K562 (cell line): ENCODE data around the gene PHF19. TPM values are rescaled to one million over a fixed set of nuclear protein-coding genes. Genes with fewer than 3 reads are reported as not detected.

Experiments
- ATAC-seq: fragments of 200-7000 bp; cut with Tn5 transposase; 3 replicates; pipeline ENCODE4 v1.9.1; 2020; ENCODE audit warnings: moderate library complexity
- BruUV-seq: library from RNA; stranded (reverse); fragments of 400-500 nt; replicated peaks from 2 replicates; lab custom pipeline; 2021; lab: Mats Ljungman, UMichigan
- CTCF ChIA-PET: fragments of 300-600 bp; formaldehyde crosslinking; extraction: SDS; loops from one replicate; lab custom pipeline; 2021; ENCODE audit warnings: low intra/inter-chr PET ratio; lab: Yijun Ruan, JAX
- POLR2A ChIA-PET: fragments of 300-600, 350-650 bp; sonication (Branson Sonifier 250); formaldehyde crosslinking; extraction: SDS; loops from one replicate; lab custom pipeline; 2021; ENCODE audit warnings: antibody characterized with exemption, inconsistent platforms; lab: Yijun Ruan, JAX
- DNase-seq, 4 experiments: peaks; one replicate each; pipeline versions ENCODE4 v3.0.0 to v3.0.0-alpha.2; 2011 to 2018; ENCODE audit warnings: low spot score in 3 of 4, mixed read lengths in 3 of 4; ENCODE audit errors: extremely low read depth in 1 of 4
- FAIRE-seq: peaks from 2 replicates; lab custom pipeline; 2011; peaks lifted over from hg19 to GRCh38; lab: Jason Lieb, UNC
- H2AFZ ChIP-seq: 2 replicates; pipeline ENCODE4 v1.6.0; 2011; ENCODE audit warnings: low read depth, low read length, control low read depth, inconsistent platforms
- H3K27ac ChIP-seq: fragments of 200-600 bp; 3 replicates; pipeline ENCODE4 v1.8.0; 2011; ENCODE audit warnings: low read depth, mild to moderate bottlenecking, control low read depth, inconsistent platforms, low read length, moderate library complexity, mixed read lengths; ENCODE audit errors: extremely low read depth
- H3K27me3 ChIP-seq, 2 experiments: fragments of 300-600 bp in 1 of 2; 2 replicates in 1 of 2; 3 replicates in 1 of 2; pipeline versions ENCODE4 v1.6.0 to v1.8.0; 2011; ENCODE audit warnings: inconsistent platforms in 2 of 2, low read length in 2 of 2, mild to moderate bottlenecking in 1 of 2, mixed read lengths in 1 of 2, moderate library complexity in 1 of 2; ENCODE audit not compliant: control insufficient read depth in 2 of 2, insufficient read depth in 2 of 2
- H3K36me3 ChIP-seq: fragments of 300-600 bp; 3 replicates; pipeline ENCODE4 v1.8.0; 2011; ENCODE audit warnings: mild to moderate bottlenecking, low read length, inconsistent platforms; ENCODE audit not compliant: control insufficient read depth, insufficient read depth
- H3K4me1 ChIP-seq, 2 experiments: fragments of 200-600 bp in 1 of 2; replicated peaks in 1 of 2; 2 replicates in 1 of 2; 3 replicates in 1 of 2; pipeline versions ENCODE4 v1.5.1 to v1.8.0; 2011; ENCODE audit warnings: inconsistent platforms in 2 of 2, low read length in 2 of 2, mild to moderate bottlenecking in 1 of 2, mixed read lengths in 1 of 2, moderate library complexity in 1 of 2; ENCODE audit not compliant: control insufficient read depth in 2 of 2, insufficient read depth in 2 of 2
- H3K4me2 ChIP-seq: 2 replicates; pipeline ENCODE4 v1.6.1; 2011; ENCODE audit warnings: low read length, control low read depth, inconsistent platforms, mixed read lengths; ENCODE audit not compliant: insufficient read depth
- H3K4me3 ChIP-seq: fragments of 200-600 bp; sonication (generic), shearing (Covaris generic); 2 replicates; pipeline ENCODE4 v1.5.1; 2016; ENCODE audit warnings: control low read depth, inconsistent platforms
- H3K79me2 ChIP-seq: fragments of 200-600 bp; 3 replicates; pipeline ENCODE4 v1.8.0; 2011; ENCODE audit warnings: low read length, inconsistent platforms; ENCODE audit not compliant: control insufficient read depth, insufficient read depth
- H3K9ac ChIP-seq, 2 experiments: 2 replicates each; pipeline versions ENCODE4 v1.6.0 to v1.6.1; 2011; ENCODE audit warnings: low read depth in 2 of 2, low read length in 2 of 2, control low read depth in 1 of 2, inconsistent platforms in 1 of 2, mild to moderate bottlenecking in 1 of 2, mixed read lengths in 1 of 2; ENCODE audit not compliant: insufficient read depth in 1 of 2
- H3K9me1 ChIP-seq: one replicate; pipeline ENCODE4 v1.6.0; 2011; ENCODE audit warnings: inconsistent platforms, mild to moderate bottlenecking, low read length, moderate library complexity; ENCODE audit not compliant: control insufficient read depth, insufficient read depth
- H3K9me3 ChIP-seq: replicated peaks from 2 replicates; pipeline ENCODE4 v1.5.1; 2011; ENCODE audit warnings: low read depth, low read length, inconsistent platforms; ENCODE audit not compliant: control insufficient read depth, insufficient read depth
- H4K20me1 ChIP-seq: replicated peaks from 2 replicates; pipeline ENCODE4 v1.6.1; 2011; ENCODE audit warnings: low read length, inconsistent platforms, mixed read lengths; ENCODE audit not compliant: control insufficient read depth, insufficient read depth
- EHMT2 ChIP-seq: fragments of 450-650 bp; IDR thresholded peaks from 2 replicates; pipeline ENCODE4 v1.6.1; 2018; ENCODE audit warnings: antibody characterized with exemption
- ERF ChIP-seq: fragments of 450-650 bp; formaldehyde crosslinking; IDR thresholded peaks from 2 replicates; pipeline ENCODE4 v1.4.0; 2020; ENCODE audit warnings: mild to moderate bottlenecking, mixed read lengths
- ESRRB ChIP-seq: fragments of 250-450 bp; sonication (Bioruptor Pico); IDR thresholded peaks from 2 replicates; pipeline ENCODE4 v1.5.0; 2020; ENCODE audit warnings: mild to moderate bottlenecking, moderate library complexity, borderline replicate concordance
- FOXK1 ChIP-seq: sonication (generic); formaldehyde crosslinking; IDR thresholded peaks from 2 replicates; pipeline ENCODE4 v1.8.0; 2022; ENCODE audit warnings: missing genetic modification reagents, mild to moderate bottlenecking, borderline replicate concordance
- HNRNPH1 ChIP-seq: fragments of 200-400 bp; formaldehyde crosslinking; optimal IDR thresholded peaks from 2 replicates; pipeline ENCODE3; 2017; ENCODE audit warnings: low read depth, mild to moderate bottlenecking, low read length, moderate library complexity
- KDM1A ChIP-seq, 2 experiments: fragments of 450-650 bp; IDR thresholded peaks; 2 replicates each; pipeline ENCODE4 v1.6.1; 2016; ENCODE audit warnings: mild to moderate bottlenecking in 2 of 2
- OTX1 ChIP-seq: fragments of 450-650 bp; formaldehyde crosslinking; IDR thresholded peaks from 2 replicates; pipeline ENCODE4 v1.4.0; 2022; ENCODE audit warnings: mild to moderate bottlenecking
- RBM25 ChIP-seq: fragments of 200-400 bp; formaldehyde crosslinking; IDR thresholded peaks from 2 replicates; pipeline ENCODE4 v1.6.1; 2018; ENCODE audit warnings: low read length, low read depth, moderate library complexity; ENCODE audit not compliant: severe bottlenecking
- SAFB2 ChIP-seq: fragments of 200-400 bp; formaldehyde crosslinking; IDR thresholded peaks from 2 replicates; pipeline ENCODE4 v1.6.1; 2018; ENCODE audit warnings: borderline replicate concordance, low read length, low read depth, moderate library complexity; ENCODE audit not compliant: severe bottlenecking
- ZNF12 ChIP-seq: sonication (generic); formaldehyde crosslinking; IDR thresholded peaks from 2 replicates; pipeline ENCODE4 v1.4.0; 2020; ENCODE audit warnings: mild to moderate bottlenecking, missing genetic modification reagents
- ZNF212 ChIP-seq: fragments of 450-650 bp; formaldehyde crosslinking; IDR thresholded peaks from 2 replicates; pipeline ENCODE4 v1.4.0; 2020; ENCODE audit warnings: mild to moderate bottlenecking
- ZNF445 ChIP-seq: fragments of 250-450 bp; sonication (Bioruptor Pico); IDR thresholded peaks from 2 replicates; pipeline ENCODE4 v1.4.0; 2020; ENCODE audit warnings: low read depth, mild to moderate bottlenecking, moderate library complexity
- WGBS: fragments of 100-300 bp; shearing (Covaris generic); methylation state at CpG from one replicate; pipeline ENCODE4 v1.1.6; 2016; ENCODE audit warnings: low coverage, mixed read lengths; ENCODE audit not compliant: insufficient coverage; ENCODE audit errors: missing lambda C conversion rate; 5-methylcytosine and 5-hydroxymethylcytosine counted together
- in situ Hi-C: fragments of 300-500 bp; cut with MboI; formaldehyde crosslinking; loops from 4 replicates; pipeline ENCODE4 v1.15.0; 2018; ENCODE audit warnings: inconsistent platforms, mixed read lengths
- intact Hi-C: fragments of 100-400 bp; cut with micrococcal nuclease; formaldehyde crosslinking; loops from 2 replicates; pipeline ENCODE4 v1.14.2; 2022
- polyA plus RNA-seq, 8 experiments: library from polyadenylated mRNA; depleted of rRNA in 4 of 8; stranded (reverse) in 5 of 8; unstranded in 3 of 8; fragments of >200 nt; fragmentation: Nextera tagmentation in 2 of 8; fragmentation: Illumina TruSeq in 1 of 8; extraction: Ambion mirVana in 2 of 8; extraction: Trizol in 1 of 8; gene quantifications; 2 replicates each; pipeline versions ENCODE4 v1.2.1 to v1.2.3, GENCODE V29; 2011 to 2014; ENCODE audit warnings: inconsistent platforms in 1 of 8, missing spikeins in 1 of 8
- total RNA-seq, 7 experiments: library from RNA; depleted of rRNA in 6 of 7; stranded (reverse); fragments of >200 nt in 6 of 7; fragmentation: Illumina TruSeq in 2 of 7; extraction: Trizol in 2 of 7; gene quantifications; 2 replicates each; pipeline versions ENCODE4 v1.2.1 to v1.2.3, GENCODE V29; 2011 to 2021; ENCODE audit warnings: low replicate concordance in 1 of 7
- TF ChIP-seq, protein P1 (sequence below): sonication (generic); formaldehyde crosslinking; IDR thresholded peaks from 2 replicates; pipeline ENCODE4 v1.8.0; 2023; ENCODE audit warnings: mild to moderate bottlenecking, missing genetic modification reagents
- TF ChIP-seq, protein P2 (sequence below): fragments of 450-650 bp; formaldehyde crosslinking; IDR thresholded peaks from 2 replicates; pipeline ENCODE4 v1.4.0; 2020; ENCODE audit warnings: mild to moderate bottlenecking, moderate library complexity
- TF ChIP-seq, protein P3 (sequence below): fragments of 250-450 bp; sonication (Bioruptor Pico); IDR thresholded peaks from 2 replicates; pipeline ENCODE4 v1.4.0; 2020; ENCODE audit warnings: mild to moderate bottlenecking
- TF ChIP-seq, protein P4 (sequence below): fragments of 450-650 bp; formaldehyde crosslinking; IDR thresholded peaks from 2 replicates; pipeline ENCODE4 v1.4.0; 2022; ENCODE audit warnings: missing genetic modification characterization

PHF19 gene
- total and polyA plus RNA-seq, 9 of the 15 experiments (the other 6 are each of a cell fraction or from before 2014, with no cell fraction given) = 95.8 to 403 (median 255) TPM

DNA sequence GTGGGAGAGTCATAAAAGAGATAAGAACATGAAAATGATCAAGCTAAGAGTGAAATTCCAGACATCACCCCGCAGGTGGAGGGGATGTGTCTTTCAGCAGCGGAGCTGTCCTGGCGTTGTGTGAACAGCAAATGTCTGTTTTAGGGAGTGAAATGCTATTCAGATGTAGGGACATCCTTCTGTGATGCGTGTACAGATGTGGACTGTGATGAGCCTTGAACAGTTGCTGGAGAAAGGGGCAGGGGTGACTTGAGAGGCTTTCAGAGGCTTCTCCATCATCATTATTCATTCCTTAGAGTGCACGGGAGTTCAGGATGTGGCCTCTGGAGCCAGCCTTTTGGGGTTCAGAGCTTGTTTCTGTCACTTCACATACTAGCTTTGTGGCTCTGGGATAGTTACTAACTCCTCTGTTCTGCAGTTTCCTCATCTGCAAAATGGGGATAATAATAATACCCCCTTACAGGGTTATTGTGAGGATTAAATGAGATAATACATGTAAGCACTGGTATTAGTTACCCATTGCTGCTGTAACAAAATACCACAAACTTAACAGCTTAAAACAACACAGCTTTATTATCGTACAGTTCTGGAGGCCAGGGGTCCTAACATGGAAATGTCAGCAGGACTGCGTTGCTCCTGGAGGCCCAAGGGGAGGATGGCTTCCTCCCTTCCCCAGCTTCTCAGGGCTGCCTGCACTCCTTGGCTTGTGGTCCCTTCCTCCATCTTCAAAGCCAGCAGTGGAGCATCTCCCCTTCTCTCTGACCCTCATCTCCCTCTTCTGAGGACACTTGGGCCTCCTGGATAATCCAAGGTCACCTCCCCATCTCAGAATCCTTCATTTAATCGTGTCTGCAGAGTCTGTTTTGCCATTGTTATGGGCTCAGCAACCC lies 40.2 kb upstream of the PHF19 start:
- Histone ChIP-seq H3K27ac (no peak overlapping the region), H3K27me3 (no peaks in the 10 kb centered on the region), H3K4me2 (no peak overlapping the region), H3K4me1 (peaks cover 26 to 40% of the 10 kb centered on the region in 2 experiments; a peak in 4 of 5 replicates), H3K9me1 (no peaks in the 10 kb centered on the region), H3K4me3 (no peak overlapping the region), H4K20me1 (no peaks in the 10 kb centered on the region), H3K36me3 (no peaks in the 10 kb centered on the region), H2AFZ (no peak overlapping the region), H3K9ac (no peak overlapping the region), H3K79me2 (no peaks in the 10 kb centered on the region), H3K9me3 (no peaks in the 10 kb centered on the region)
- ChIA-PET POLR2A (interaction anchor here (1.4 kb wide), 1 partner anchor 14 kb away, joined by 4 read pairs; no protein-coding TSS in a partner anchor), CTCF (interaction anchor here (1.2 kb wide), 1 partner anchor 20 kb away, joined by 3 read pairs; no protein-coding TSS in a partner anchor)
- FAIRE-seq = no peak
- intact Hi-C loops (no loop called here), in situ Hi-C loops (no loop called here)
- DNase-seq = no peak
- 50% methylated on average over 8 of the region's 8 CpGs for WGBS
- no peak for ATAC-seq
- no TSS peak for BruUV-seq
- TF ChIP-seq HNRNPH1 (no peak), ZNF445 (CRISPR knock-in tag) (no peak), ZNF212 (CRISPR knock-in tag) (no peak), FOXK1 (CRISPR knock-in tag) (no peak), ESRRB (CRISPR knock-in tag) (no peak), KDM1A (IDR thresholded peaks at IDR 0.05) (peak in 1 of 2 experiments; percentile 28; a peak in 1 of 4 replicates), SAFB2 (no peak), ZNF12 (CRISPR knock-in tag) (peak; percentile 91; the same call in 1 of the 2 replicates), OTX1 (CRISPR knock-in tag) (no peak), ERF (CRISPR knock-in tag) (no peak), EHMT2 (no peak), RBM25 (peak; percentile 20)
- TF ChIP-seq, protein P1, sequence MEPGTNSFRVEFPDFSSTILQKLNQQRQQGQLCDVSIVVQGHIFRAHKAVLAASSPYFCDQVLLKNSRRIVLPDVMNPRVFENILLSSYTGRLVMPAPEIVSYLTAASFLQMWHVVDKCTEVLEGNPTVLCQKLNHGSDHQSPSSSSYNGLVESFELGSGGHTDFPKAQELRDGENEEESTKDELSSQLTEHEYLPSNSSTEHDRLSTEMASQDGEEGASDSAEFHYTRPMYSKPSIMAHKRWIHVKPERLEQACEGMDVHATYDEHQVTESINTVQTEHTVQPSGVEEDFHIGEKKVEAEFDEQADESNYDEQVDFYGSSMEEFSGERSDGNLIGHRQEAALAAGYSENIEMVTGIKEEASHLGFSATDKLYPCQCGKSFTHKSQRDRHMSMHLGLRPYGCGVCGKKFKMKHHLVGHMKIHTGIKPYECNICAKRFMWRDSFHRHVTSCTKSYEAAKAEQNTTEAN (CRISPR knock-in tag) = no peak
- TF ChIP-seq, protein P2, sequence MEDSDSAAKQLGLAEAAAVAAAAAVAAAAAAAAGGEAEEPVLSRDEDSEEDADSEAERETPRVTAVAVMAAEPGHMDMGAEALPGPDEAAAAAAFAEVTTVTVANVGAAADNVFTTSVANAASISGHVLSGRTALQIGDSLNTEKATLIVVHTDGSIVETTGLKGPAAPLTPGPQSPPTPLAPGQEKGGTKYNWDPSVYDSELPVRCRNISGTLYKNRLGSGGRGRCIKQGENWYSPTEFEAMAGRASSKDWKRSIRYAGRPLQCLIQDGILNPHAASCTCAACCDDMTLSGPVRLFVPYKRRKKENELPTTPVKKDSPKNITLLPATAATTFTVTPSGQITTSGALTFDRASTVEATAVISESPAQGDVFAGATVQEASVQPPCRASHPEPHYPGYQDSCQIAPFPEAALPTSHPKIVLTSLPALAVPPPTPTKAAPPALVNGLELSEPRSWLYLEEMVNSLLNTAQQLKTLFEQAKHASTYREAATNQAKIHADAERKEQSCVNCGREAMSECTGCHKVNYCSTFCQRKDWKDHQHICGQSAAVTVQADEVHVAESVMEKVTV = no peak
- TF ChIP-seq, protein P3, sequence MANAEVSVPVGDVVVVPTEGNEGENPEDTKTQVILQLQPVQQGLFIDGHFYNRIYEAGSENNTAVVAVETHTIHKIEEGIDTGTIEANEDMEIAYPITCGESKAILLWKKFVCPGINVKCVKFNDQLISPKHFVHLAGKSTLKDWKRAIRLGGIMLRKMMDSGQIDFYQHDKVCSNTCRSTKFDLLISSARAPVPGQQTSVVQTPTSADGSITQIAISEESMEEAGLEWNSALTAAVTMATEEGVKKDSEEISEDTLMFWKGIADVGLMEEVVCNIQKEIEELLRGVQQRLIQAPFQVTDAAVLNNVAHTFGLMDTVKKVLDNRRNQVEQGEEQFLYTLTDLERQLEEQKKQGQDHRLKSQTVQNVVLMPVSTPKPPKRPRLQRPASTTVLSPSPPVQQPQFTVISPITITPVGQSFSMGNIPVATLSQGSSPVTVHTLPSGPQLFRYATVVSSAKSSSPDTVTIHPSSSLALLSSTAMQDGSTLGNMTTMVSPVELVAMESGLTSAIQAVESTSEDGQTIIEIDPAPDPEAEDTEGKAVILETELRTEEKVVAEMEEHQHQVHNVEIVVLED (CRISPR knock-in tag) = no peak
- TF ChIP-seq, protein P4, sequence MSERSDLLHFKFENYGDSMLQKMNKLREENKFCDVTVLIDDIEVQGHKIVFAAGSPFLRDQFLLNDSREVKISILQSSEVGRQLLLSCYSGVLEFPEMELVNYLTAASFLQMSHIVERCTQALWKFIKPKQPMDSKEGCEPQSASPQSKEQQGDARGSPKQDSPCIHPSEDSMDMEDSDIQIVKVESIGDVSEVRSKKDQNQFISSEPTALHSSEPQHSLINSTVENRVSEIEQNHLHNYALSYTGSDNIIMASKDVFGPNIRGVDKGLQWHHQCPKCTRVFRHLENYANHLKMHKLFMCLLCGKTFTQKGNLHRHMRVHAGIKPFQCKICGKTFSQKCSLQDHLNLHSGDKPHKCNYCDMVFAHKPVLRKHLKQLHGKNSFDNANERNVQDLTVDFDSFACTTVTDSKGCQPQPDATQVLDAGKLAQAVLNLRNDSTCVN (CRISPR knock-in tag) = no peak
